Psoas muscle (tissue), 8 donors: ENCODE data around the gene KRTAP5-11. TPM values are rescaled to one million over a fixed set of nuclear protein-coding genes. Genes with fewer than 3 reads are reported as not detected.
A peak's percentile ranks its signal among the peaks of the same experiment; 100 is the strongest.
"Not testable (repeated sequence)": the region's sequence is repeated elsewhere in the genome, so short reads cannot be mapped to it uniquely, and the experiment has no call there.

Experiments
- ATAC-seq, 4 donors: fragments of 200-7000 bp; cut with Tn5 transposase; one replicate each; pipeline ENCODE4 v1.9.1; 2020; ENCODE audit warnings: moderate library complexity in 3 of 4, mild to moderate bottlenecking in 2 of 4
- DNase-seq, 2 donors: peaks; one replicate each; pipeline ENCODE4 v3.0.0-alpha.2; 2020
- H3K27ac ChIP-seq: fragments of 200-600 bp; one replicate; pipeline ENCODE4 v1.8.0; 2022
- H3K27me3 ChIP-seq, 3 donors: fragments of 200-600 bp in 1 of 3; one replicate each; pipeline versions ENCODE4 v1.6.1 to v1.8.0; 2013 to 2022; ENCODE audit warnings: low read length in 2 of 3, mild to moderate bottlenecking in 2 of 3, moderate library complexity in 1 of 3; ENCODE audit not compliant: insufficient read depth in 3 of 3
- H3K36me3 ChIP-seq, 2 donors: fragments of 200-600 bp in 1 of 2; one replicate each; pipeline versions ENCODE4 v1.6.1 to v1.8.0; 2013 to 2022; ENCODE audit warnings: low read depth in 1 of 2, mild to moderate bottlenecking in 1 of 2, moderate library complexity in 1 of 2; ENCODE audit not compliant: insufficient read depth in 1 of 2
- H3K4me1 ChIP-seq: fragments of 200-600 bp; one replicate; pipeline ENCODE4 v1.8.0; 2022
- H3K4me3 ChIP-seq: fragments of 200-600 bp; one replicate; pipeline ENCODE4 v1.8.0; 2022; ENCODE audit warnings: mild to moderate bottlenecking
- H3K9me3 ChIP-seq: fragments of 200-600 bp; one replicate; pipeline ENCODE4 v1.8.0; 2022
- WGBS, 3 donors: extraction: QIAGEN DNeasy Blood & Tissue Kit; methylation state at CpG; one replicate each; pipeline versions ENCODE4 v1.1.6 to v1.1.7; 2013; 5-methylcytosine and 5-hydroxymethylcytosine counted together
- intact Hi-C, 2 donors: fragments of 100-400 bp; cut with DNase I; formaldehyde crosslinking; loops; one replicate each; pipeline versions ENCODE4 v1.11.0 to v1.14.2; 2022
- polyA plus RNA-seq, 3 donors: library from polyadenylated mRNA; stranded (reverse); fragments of 200-250 nt; gene quantifications; one replicate each; pipeline ENCODE4 v1.2.3, GENCODE V29; 2013
- total RNA-seq, 4 donors: library from RNA; stranded (reverse); fragmentation: NEBNext Ultra II Directional in 2 of 4; extraction: Animal tissue kit (Norgen Biotek cat#: 25700) in 2 of 4; gene quantifications; one replicate each; pipeline versions ENCODE4 v1.2.1 to v1.2.4, GENCODE V29; 2021 to 2023
- TF ChIP-seq, protein P1 (sequence below): fragments of 200-600 bp; IDR thresholded peaks from one replicate; pipeline ENCODE4 v1.8.0; 2022; ENCODE audit warnings: antibody characterized with exemption
- donor health status: healthy with polysubstance abuse.
- donor health status: DM: no; HTN: no; CAD: no; lungs with moderate emphysema.
- donor health status: Bipolar disorder and iron deficiency.
- donor health status: healthy.
- donor health status: DM: yes; HTN: yes; CAD: no.
- donor health status: DM: no; HTN: no; CAD: no.
- donor health status: DM: no; HTN: no; CAD: no.
- donor health status: DM: yes; HTN: yes; CAD: no.

Gene KRTAP5-11
- total and polyA plus RNA-seq, 7 donors, result not detected

DNA sequence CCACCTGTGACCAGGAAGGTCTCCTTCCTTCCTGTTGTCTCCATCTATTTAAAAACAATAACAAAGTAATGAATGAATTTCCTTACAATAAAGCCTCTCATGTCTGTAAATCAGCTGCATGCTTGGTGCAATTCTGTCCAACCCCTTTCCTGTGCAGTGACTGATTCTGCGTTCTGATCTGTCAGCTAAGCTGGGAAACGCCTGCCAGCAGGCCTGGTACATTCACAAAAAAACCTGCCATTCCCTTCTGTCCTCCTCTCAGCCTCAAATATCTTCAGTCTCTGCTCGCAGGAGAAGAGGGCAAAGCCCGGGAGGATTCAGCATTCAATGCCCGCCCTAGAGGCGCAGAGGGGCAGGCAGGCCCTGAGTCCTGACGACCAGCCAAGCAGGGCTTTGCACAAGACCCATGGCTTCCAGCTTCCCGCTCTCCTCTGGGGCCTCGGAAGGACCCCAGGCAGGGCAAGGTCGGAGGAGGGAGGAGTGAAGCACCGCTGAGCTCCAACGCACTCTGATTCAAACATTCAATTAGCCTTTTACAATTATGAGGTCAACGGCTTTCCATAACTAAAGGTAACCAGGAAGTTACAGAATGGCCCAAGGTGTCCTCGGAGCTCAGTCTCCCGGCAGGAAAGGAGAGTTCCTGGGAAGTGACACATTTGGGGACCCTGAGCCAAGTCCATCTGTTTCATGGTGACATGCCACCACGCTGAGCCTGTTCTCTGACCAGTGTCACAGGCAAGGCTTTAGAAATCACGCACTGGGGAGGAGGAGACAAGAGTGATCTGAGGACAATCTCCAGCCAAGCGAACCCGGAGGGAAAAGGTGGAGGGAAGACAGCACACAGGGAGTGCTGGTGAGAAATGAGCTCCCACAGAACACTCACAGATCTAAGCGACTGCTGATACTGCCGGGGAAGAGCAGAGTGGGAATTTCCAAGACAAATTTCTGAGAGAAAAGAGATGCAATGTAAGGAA lies 15.8 kb downstream of the KRTAP5-11 start:
- DNase-seq, H3K9me3 ChIP-seq, intact Hi-C loops, H3K27ac ChIP-seq, H3K36me3 ChIP-seq, H3K4me3 ChIP-seq, H3K4me1 ChIP-seq, ATAC-seq: not testable (repeated sequence)
- H3K27me3 ChIP-seq, result peaks cover 0 to 20% (median 3%) of the 10 kb centered on the region in 3 donors
- WGBS, 3 donors, result 58 to 72% (median 69%) methylated on average over 17 to 19 of the region's 21 CpGs

DNA sequence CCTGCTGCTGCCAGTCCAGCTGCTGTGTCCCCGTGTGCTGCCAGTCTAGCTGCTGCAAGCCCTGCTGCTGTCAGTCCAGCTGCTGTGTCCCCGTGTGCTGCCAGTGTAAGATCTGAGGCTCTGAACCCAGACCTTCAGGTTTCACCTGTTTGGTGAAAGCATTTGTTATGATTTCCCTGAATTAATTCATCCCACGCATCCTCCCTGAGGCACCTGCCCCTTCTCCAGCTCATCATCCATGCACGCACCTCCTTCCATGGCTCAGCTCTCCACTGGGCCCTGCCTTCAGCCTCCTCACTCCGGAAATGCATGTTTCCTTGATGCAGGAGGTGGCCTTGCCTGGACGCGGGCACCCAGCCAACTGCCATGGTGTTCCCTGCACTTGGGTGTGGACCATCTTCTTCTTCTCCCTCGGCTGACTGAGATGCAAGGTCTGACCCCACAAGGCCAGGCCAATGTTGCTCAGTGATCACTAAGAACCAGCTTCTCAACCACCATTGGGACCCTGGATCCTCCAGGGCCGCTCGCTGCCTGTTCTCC lies 16.5 kb downstream of the KRTAP5-11 start:
- Histone ChIP-seq H3K9me3 (no peaks in the 10 kb centered on the region), H3K27me3 (peaks cover 0 to 20% (median 3%) of the 10 kb centered on the region in 3 donors), H3K4me3 (no peak overlapping the region), H3K4me1 (no peaks in the 10 kb centered on the region), H3K27ac (no peak overlapping the region), H3K36me3 (no peaks in the 10 kb centered on the region)
- DNase-seq (no peak), ATAC-seq (no peak)
- intact Hi-C loops, result no loop called here
- WGBS, 3 donors, result 64 to 75% (median 65%) methylated on average over 10 of the region's 10 CpGs
- TF ChIP-seq, protein P1, sequence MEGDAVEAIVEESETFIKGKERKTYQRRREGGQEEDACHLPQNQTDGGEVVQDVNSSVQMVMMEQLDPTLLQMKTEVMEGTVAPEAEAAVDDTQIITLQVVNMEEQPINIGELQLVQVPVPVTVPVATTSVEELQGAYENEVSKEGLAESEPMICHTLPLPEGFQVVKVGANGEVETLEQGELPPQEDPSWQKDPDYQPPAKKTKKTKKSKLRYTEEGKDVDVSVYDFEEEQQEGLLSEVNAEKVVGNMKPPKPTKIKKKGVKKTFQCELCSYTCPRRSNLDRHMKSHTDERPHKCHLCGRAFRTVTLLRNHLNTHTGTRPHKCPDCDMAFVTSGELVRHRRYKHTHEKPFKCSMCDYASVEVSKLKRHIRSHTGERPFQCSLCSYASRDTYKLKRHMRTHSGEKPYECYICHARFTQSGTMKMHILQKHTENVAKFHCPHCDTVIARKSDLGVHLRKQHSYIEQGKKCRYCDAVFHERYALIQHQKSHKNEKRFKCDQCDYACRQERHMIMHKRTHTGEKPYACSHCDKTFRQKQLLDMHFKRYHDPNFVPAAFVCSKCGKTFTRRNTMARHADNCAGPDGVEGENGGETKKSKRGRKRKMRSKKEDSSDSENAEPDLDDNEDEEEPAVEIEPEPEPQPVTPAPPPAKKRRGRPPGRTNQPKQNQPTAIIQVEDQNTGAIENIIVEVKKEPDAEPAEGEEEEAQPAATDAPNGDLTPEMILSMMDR, result no peak

DNA sequence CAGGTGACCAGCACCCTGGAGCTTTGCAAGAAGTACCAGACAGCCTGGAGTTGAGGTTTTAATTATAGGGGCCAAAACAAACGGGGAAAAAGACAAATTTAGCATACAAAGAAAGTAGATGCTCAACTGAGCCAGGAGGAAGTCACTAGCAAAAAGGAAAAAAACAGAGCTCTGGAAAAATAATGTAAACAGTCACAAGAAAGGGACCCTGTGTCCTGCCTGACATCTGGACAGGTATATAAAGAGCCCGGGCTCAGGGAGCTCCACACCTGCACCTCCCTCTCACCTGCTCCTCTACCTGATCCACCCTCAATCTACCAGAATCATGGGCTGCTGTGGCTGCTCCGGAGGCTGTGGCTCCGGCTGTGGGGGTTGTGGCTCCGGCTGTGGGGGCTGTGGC lies 17.4 kb downstream of the KRTAP5-11 start, which contains the start of gene KRTAP5-10:
Gene KRTAP5-10, plus strand, starts transcription at position 301 of the 400 bp plus-strand sequence. Its CDS starts 25 bp downstream, at position 326.
- ATAC-seq (no peak), DNase-seq (no peak)
- WGBS, 3 donors, result 56 to 66% (median 59%) methylated on average over 5 of the region's 5 CpGs
- H3K27ac ChIP-seq, result no peak within 1 kb of the TSS
- H3K9me3 ChIP-seq, result no peaks in the 10 kb centered on the region
- H3K4me1 ChIP-seq, result no peaks in the 10 kb centered on the region
- TF ChIP-seq, protein P1, result no peak
- no peak within 1 kb of the TSS for H3K4me3 ChIP-seq
- peaks cover 0 to 20% (median 3%) of the 10 kb centered on the region in 3 donors for H3K27me3 ChIP-seq
- no peaks in the 10 kb centered on the region for H3K36me3 ChIP-seq
- intact Hi-C loops, result no loop called here

DNA sequence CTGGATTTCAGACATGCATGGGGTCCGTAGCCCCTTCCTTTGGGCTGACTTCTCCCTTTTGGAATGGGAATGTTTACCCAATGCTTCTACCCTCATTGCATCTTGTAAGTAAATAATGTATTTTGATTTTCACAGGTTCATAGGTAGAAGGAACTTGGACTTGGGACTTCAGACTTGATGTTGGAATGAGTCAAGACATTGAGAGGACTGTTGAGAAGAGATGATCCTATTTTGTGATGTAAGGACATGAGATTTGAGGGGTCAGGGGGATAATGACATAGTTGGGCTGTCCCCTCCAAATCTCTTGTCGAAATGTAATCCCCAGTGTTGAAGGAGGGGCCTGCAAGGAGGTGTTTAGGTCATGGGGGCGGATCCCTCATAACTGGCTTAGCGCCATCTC lies 18.2 kb downstream of the KRTAP5-11 start:
- Histone ChIP-seq H3K27me3 (peaks cover 0 to 20% (median 3%) of the 10 kb centered on the region in 3 donors), H3K36me3 (no peaks in the 10 kb centered on the region), H3K27ac (no peak overlapping the region), H3K4me1 (no peaks in the 10 kb centered on the region), H3K9me3 (no peaks in the 10 kb centered on the region), H3K4me3 (no peak overlapping the region)
- intact Hi-C loops, result no loop called here
- no peak for DNase-seq
- WGBS, 3 donors, result 82 to 84% (median 83%) methylated on average over 4 of the region's 4 CpGs
- TF ChIP-seq, protein P1, result no peak
- no peak for ATAC-seq

DNA sequence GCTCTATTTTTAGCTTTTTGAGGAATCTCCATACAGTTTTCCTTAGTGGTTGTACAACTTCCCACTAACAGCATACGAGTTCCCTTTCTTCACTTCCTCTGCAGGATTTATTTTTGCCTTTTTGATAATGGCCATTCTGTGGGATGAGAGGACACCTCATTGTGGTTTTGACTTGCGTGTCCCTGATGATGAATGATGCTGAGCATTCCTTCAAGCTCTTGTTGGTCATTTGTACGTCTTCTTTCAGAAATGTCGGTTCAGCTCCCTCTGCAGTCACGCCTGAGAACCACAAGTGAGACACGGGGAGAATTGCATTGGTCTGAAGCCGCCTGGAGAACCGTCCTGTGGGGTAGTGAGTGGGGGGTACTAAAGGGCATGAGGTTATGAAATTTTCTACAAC lies 19.3 kb downstream of the KRTAP5-11 start:
- 23 to 30% (median 28%) methylated on average over 8 of the region's 8 CpGs for WGBS, 3 donors
- intact Hi-C loops, result no loop called here
- no peaks in the 10 kb centered on the region for H3K9me3 ChIP-seq
- H3K27me3 ChIP-seq, result peaks cover 0 to 20% (median 3%) of the 10 kb centered on the region in 3 donors
- H3K4me3 ChIP-seq, result no peak overlapping the region
- DNase-seq, result no peak
- no peaks in the 10 kb centered on the region for H3K4me1 ChIP-seq
- H3K27ac ChIP-seq, result no peak overlapping the region
- peak in 2 of 4 donors; percentile 20 to 32 for ATAC-seq
- no peaks in the 10 kb centered on the region for H3K36me3 ChIP-seq
- TF ChIP-seq, protein P1, result peak; percentile 18
